GM18867 (cell line): Measurements from ENCODE around the gene ARL4A.

Source experiments
- ATAC-seq: cut with Tn5 transposase; IDR thresholded peaks from one replicate; pipeline ENCODE4 v1.9.1; 2021; ENCODE audit warnings: mild to moderate bottlenecking, moderate library complexity; ENCODE audit not compliant: unreplicated experiment

ARL4A gene

GRCh38 chr7:12699299-12699698 lies 11.9 kb downstream of the ARL4A start:
- ATAC-seq: no peak

- ATAC-seq: no peak
These were observed 14.0 kb downstream of the ARL4A start for GRCh38 chr7:12701433-12701832.

- no peak for ATAC-seq
These were observed 16.4 kb downstream of the ARL4A start for GRCh38 chr7:12703881-12704280.

- no peak for ATAC-seq
These were observed 18.4 kb downstream of the ARL4A start for GRCh38 chr7:12705878-12706277.

- no peak for ATAC-seq
These were observed 19.6 kb downstream of the ARL4A start for GRCh38 chr7:12706900-12707536.

GRCh38 chr7:12708314-12708713 lies 20.9 kb downstream of the ARL4A start:
- ATAC-seq: no peak

- ATAC-seq: no peak
These were observed 22.5 kb downstream of the ARL4A start for GRCh38 chr7:12709726-12710502.

GRCh38 chr7:12711124-12711523 lies 23.7 kb downstream of the ARL4A start:
- no peak for ATAC-seq

GRCh38 chr7:12712236-12712635 lies 24.8 kb downstream of the ARL4A start:
- no peak for ATAC-seq

GRCh38 chr7:12713625-12714378 lies 26.4 kb downstream of the ARL4A start:
- ATAC-seq: no peak

- no peak for ATAC-seq
These were observed 26.9 kb downstream of the ARL4A start for GRCh38 chr7:12714379-12714737.

- ATAC-seq: no peak
These were observed 28.1 kb downstream of the ARL4A start for GRCh38 chr7:12715372-12716133.

- ATAC-seq: no peak
These were observed 28.8 kb downstream of the ARL4A start for GRCh38 chr7:12716134-12716681.

GRCh38 chr7:12716722-12717121 lies 29.3 kb downstream of the ARL4A start:
- ATAC-seq: no peak

- no peak for ATAC-seq
These were observed 31.9 kb downstream of the ARL4A start for GRCh38 chr7:12719141-12719919.

- ATAC-seq: no peak
These were observed 32.8 kb downstream of the ARL4A start for GRCh38 chr7:12719981-12720865.

GRCh38 chr7:12721286-12721830 lies 33.9 kb downstream of the ARL4A start:
- no peak for ATAC-seq

- ATAC-seq: no peak
These were observed 34.7 kb downstream of the ARL4A start for GRCh38 chr7:12722136-12722535.
